Measurements from ENCODE around the gene TRIM54. TPM values are rescaled to one million over a fixed set of nuclear protein-coding genes. Genes with fewer than 3 reads are reported as not detected.

TRIM54 gene
- total RNA-seq, 4 donors from 2014 or later: 219 to 554 (median 427) TPM

- Histone ChIP-seq H3K36me3 (peaks cover 4 to 100% of the 10 kb centered on the region in 2 donors), H3K4me1 (no peaks in the 10 kb centered on the region), H3K4me3 (no peak overlapping the region), H3K9me3 (no peaks in the 10 kb centered on the region), H3K27me3 (no peaks in the 10 kb centered on the region), H3K27ac (no peak overlapping the region)
- ATAC-seq (no peak), DNase-seq (no peak)
- in situ Hi-C loops (cut with MboI; ENCODE audit: low sequenced_read_pairs in 4 of 4): no loop called here
- intact Hi-C loops (cut with DNase I; ENCODE audit: low total_unique reads): no loop called here
- no peak for TF ChIP-seq POLR2A (IDR thresholded peaks at IDR 0.05)
- TF ChIP-seq, protein P1, sequence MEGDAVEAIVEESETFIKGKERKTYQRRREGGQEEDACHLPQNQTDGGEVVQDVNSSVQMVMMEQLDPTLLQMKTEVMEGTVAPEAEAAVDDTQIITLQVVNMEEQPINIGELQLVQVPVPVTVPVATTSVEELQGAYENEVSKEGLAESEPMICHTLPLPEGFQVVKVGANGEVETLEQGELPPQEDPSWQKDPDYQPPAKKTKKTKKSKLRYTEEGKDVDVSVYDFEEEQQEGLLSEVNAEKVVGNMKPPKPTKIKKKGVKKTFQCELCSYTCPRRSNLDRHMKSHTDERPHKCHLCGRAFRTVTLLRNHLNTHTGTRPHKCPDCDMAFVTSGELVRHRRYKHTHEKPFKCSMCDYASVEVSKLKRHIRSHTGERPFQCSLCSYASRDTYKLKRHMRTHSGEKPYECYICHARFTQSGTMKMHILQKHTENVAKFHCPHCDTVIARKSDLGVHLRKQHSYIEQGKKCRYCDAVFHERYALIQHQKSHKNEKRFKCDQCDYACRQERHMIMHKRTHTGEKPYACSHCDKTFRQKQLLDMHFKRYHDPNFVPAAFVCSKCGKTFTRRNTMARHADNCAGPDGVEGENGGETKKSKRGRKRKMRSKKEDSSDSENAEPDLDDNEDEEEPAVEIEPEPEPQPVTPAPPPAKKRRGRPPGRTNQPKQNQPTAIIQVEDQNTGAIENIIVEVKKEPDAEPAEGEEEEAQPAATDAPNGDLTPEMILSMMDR (IDR thresholded peaks at IDR 0.05 in 4 of 5, conservative IDR thresholded peaks at IDR 0.05 in 1 of 5): no peak
These were observed 44.8 kb upstream of the TRIM54 start for GRCh38 chr2:27237341-27237945.

- in situ Hi-C loops (cut with MboI; ENCODE audit: low sequenced_read_pairs in 4 of 4): no loop called here
- H3K36me3 ChIP-seq: peaks cover 4 to 99% of the 10 kb centered on the region in 2 donors
These were observed 43.3 kb upstream of the TRIM54 start for GRCh38 chr2:27238976-27239375.

GRCh38 chr2:27240406-27240805 lies 41.8 kb upstream of the TRIM54 start:
- no peaks in the 10 kb centered on the region for H3K9me3 ChIP-seq
- TF ChIP-seq, protein P1 (IDR thresholded peaks at IDR 0.05 in 4 of 5, conservative IDR thresholded peaks at IDR 0.05 in 1 of 5): no peak
- TF ChIP-seq POLR2A (IDR thresholded peaks at IDR 0.05): no peak
- H3K27me3 ChIP-seq: no peaks in the 10 kb centered on the region
- in situ Hi-C loops (cut with MboI; ENCODE audit: low sequenced_read_pairs in 4 of 4): no loop called here
- no peak overlapping the region for H3K4me3 ChIP-seq
- H3K4me1 ChIP-seq: no peaks in the 10 kb centered on the region
- DNase-seq (no peak), ATAC-seq (no peak)
- H3K36me3 ChIP-seq: peaks cover 4 to 91% of the 10 kb centered on the region in 2 donors
- no peak overlapping the region for H3K27ac ChIP-seq
- intact Hi-C loops (cut with DNase I; ENCODE audit: low total_unique reads): no loop called here

More at GRCh38 chr2:27238976-27239375, 43.3 kb upstream of the TRIM54 start:
- Histone ChIP-seq H3K27me3 (no peaks in the 10 kb centered on the region), H3K4me3 (no peak overlapping the region), H3K4me1 (no peaks in the 10 kb centered on the region), H3K27ac (no peak overlapping the region), H3K9me3 (no peaks in the 10 kb centered on the region)
- TF ChIP-seq, protein P1 (IDR thresholded peaks at IDR 0.05 in 4 of 5, conservative IDR thresholded peaks at IDR 0.05 in 1 of 5): no peak
- no peak for TF ChIP-seq POLR2A (IDR thresholded peaks at IDR 0.05)
- intact Hi-C loops (cut with DNase I; ENCODE audit: low total_unique reads): no loop called here
- ATAC-seq (no peak), DNase-seq (no peak)

GRCh38 chr2:27241761-27242613 lies 40.2 kb upstream of the TRIM54 start:
- Histone ChIP-seq H3K4me3 (no peak overlapping the region), H3K27me3 (no peaks in the 10 kb centered on the region), H3K4me1 (peaks cover 7% of the 10 kb centered on the region in 2 donors), H3K9me3 (no peaks in the 10 kb centered on the region), H3K36me3 (peaks cover 4 to 75% of the 10 kb centered on the region in 2 donors), H3K27ac (no peak overlapping the region)
- no peak for ATAC-seq
- intact Hi-C loops (cut with DNase I; ENCODE audit: low total_unique reads) (no loop called here), in situ Hi-C loops (cut with MboI; ENCODE audit: low sequenced_read_pairs in 4 of 4) (no loop called here)
- no peak for DNase-seq
- TF ChIP-seq POLR2A (IDR thresholded peaks at IDR 0.05): no peak
- TF ChIP-seq, protein P1 (IDR thresholded peaks at IDR 0.05 in 4 of 5, conservative IDR thresholded peaks at IDR 0.05 in 1 of 5): no peak
